SK-N-SH (cell line): ENCODE measurements around the gene SF3A2. TPM values are rescaled to one million over a fixed set of nuclear protein-coding genes. Genes with fewer than 3 reads are reported as not detected.

Experiments
- CTCF ChIA-PET: fragments of 300-600, 350-600 bp; formaldehyde crosslinking; extraction: SDS; loops from one replicate; lab custom pipeline; 2021; lab: Yijun Ruan, JAX
- POLR2A ChIA-PET: fragments of 350-600 bp; sonication (Branson Sonifier 250); formaldehyde crosslinking; extraction: SDS; loops from one replicate; lab custom pipeline; 2020; ENCODE audit warnings: antibody characterized with exemption, inconsistent platforms; lab: Yijun Ruan, JAX
- DNase-seq: peaks from one replicate; pipeline ENCODE4 v3.0.0; 2012
- H2AFZ ChIP-seq: fragments of 200-600 bp; sonication (generic); 2 replicates; pipeline ENCODE4 v1.8.1; 2016; ENCODE audit warnings: antibody characterized with exemption, mild to moderate bottlenecking, low read depth
- H3F3A ChIP-seq: fragments of 200-600 bp; sonication (generic); replicated peaks from 2 replicates; pipeline ENCODE3; 2016; ENCODE audit warnings: antibody characterized with exemption, mild to moderate bottlenecking; ENCODE audit not compliant: insufficient read depth
- H3K27ac ChIP-seq, 2 experiments: fragments of 200-500 bp in 1 of 2; fragments of 200-600 bp in 1 of 2; sonication (Bioruptor generic) in 1 of 2; sonication (generic), shearing (Covaris generic) in 1 of 2; 2 replicates each; pipeline versions ENCODE4 v1.5.1 to v1.6.1; 2014 to 2016; ENCODE audit warnings: low read depth in 2 of 2, inconsistent platforms in 1 of 2, low read length in 1 of 2, mild to moderate bottlenecking in 1 of 2, mixed read lengths in 1 of 2
- H3K27me3 ChIP-seq: fragments of 200-600 bp; sonication (generic), shearing (Covaris generic); 2 replicates; pipeline ENCODE4 v1.6.1; 2016; ENCODE audit warnings: mixed run types; ENCODE audit not compliant: insufficient read depth
- H3K36me3 ChIP-seq, 2 experiments: fragments of 200-500 bp in 1 of 2; fragments of 200-600 bp in 1 of 2; sonication (Bioruptor generic) in 1 of 2; sonication (generic) in 1 of 2; replicated peaks in 1 of 2; 2 replicates each; pipeline versions ENCODE3 to v1.5.1; 2014 to 2016; ENCODE audit warnings: low read length in 1 of 2, mild to moderate bottlenecking in 1 of 2; ENCODE audit not compliant: insufficient read depth in 2 of 2, control insufficient read depth in 1 of 2
- H3K4me1 ChIP-seq, 2 experiments: fragments of 200-500 bp in 1 of 2; fragments of 200-600 bp in 1 of 2; sonication (Bioruptor generic) in 1 of 2; sonication (generic), shearing (Covaris generic) in 1 of 2; 2 replicates each; pipeline versions ENCODE4 v1.5.1 to v1.6.1; 2014 to 2016; ENCODE audit warnings: low read depth in 1 of 2, low read length in 1 of 2, mixed run types in 1 of 2; ENCODE audit not compliant: insufficient read depth in 2 of 2, control insufficient read depth in 1 of 2
- H3K4me2 ChIP-seq: fragments of 200-600 bp; sonication (generic), shearing (Covaris generic); 2 replicates; pipeline ENCODE4 v1.6.1; 2017; ENCODE audit warnings: mixed run types
- H3K4me3 ChIP-seq, 2 experiments: fragments of 200-500 bp in 1 of 2; fragments of 200-600 bp in 1 of 2; sonication (Bioruptor generic) in 1 of 2; sonication (generic), shearing (Covaris generic) in 1 of 2; 2 replicates each; pipeline versions ENCODE4 v1.5.1 to v1.8.1; 2014 to 2016; ENCODE audit warnings: low read depth in 2 of 2, inconsistent platforms in 1 of 2, low read length in 1 of 2, mild to moderate bottlenecking in 1 of 2, mixed read lengths in 1 of 2, moderate library complexity in 1 of 2
- H3K79me2 ChIP-seq: fragments of 200-600 bp; sonication (generic); 2 replicates; pipeline ENCODE4 v1.8.1; 2017; ENCODE audit warnings: mild to moderate bottlenecking; ENCODE audit not compliant: insufficient read depth
- H3K9ac ChIP-seq: fragments of 200-600 bp; sonication (generic); 2 replicates; pipeline ENCODE4 v1.6.1; 2017; ENCODE audit warnings: mixed run types
- H3K9me2 ChIP-seq: fragments of 200-600 bp; sonication (generic); 2 replicates; pipeline ENCODE4 v1.6.1; 2017; ENCODE audit warnings: mixed run types
- H3K9me3 ChIP-seq: fragments of 200-600 bp; sonication (generic); 2 replicates; pipeline ENCODE4 v1.6.1; 2017; ENCODE audit warnings: mixed run types, mild to moderate bottlenecking, moderate library complexity
- H4K20me1 ChIP-seq: fragments of 200-600 bp; sonication (generic); 2 replicates; pipeline ENCODE4 v1.6.1; 2017; ENCODE audit warnings: mild to moderate bottlenecking, mixed run types; ENCODE audit not compliant: insufficient read depth
- EZH2phosphoT487 ChIP-seq: fragments of 200-600 bp; sonication (generic); IDR thresholded peaks from 2 replicates; pipeline ENCODE4 v1.6.1; 2017; ENCODE audit warnings: low read depth, mixed run types, mild to moderate bottlenecking, antibody characterized with exemption, moderate library complexity, borderline replicate concordance
- FOXM1 ChIP-seq: IDR thresholded peaks from 2 replicates; pipeline ENCODE4 v1.4.0; 2012; ENCODE audit warnings: low read depth, mild to moderate bottlenecking
- GABPA ChIP-seq: IDR thresholded peaks from 2 replicates; pipeline ENCODE4 v1.4.0; 2012; ENCODE audit warnings: low read depth, mild to moderate bottlenecking
- JUND ChIP-seq: IDR thresholded peaks from 2 replicates; pipeline ENCODE4 v1.4.0; 2012
- MXI1 ChIP-seq: IDR thresholded peaks from 2 replicates; pipeline ENCODE4 v1.6.1; 2012; ENCODE audit warnings: mild to moderate bottlenecking, low read depth, low read length, improper control_type of control experiment
- NFIC ChIP-seq: IDR thresholded peaks from 2 replicates; pipeline ENCODE4 v1.4.0; 2012; ENCODE audit warnings: borderline replicate concordance
- NRF1 ChIP-seq: IDR thresholded peaks from 2 replicates; pipeline ENCODE4 v1.6.1; 2012; ENCODE audit warnings: low read depth, mild to moderate bottlenecking, low read length
- TAF1 ChIP-seq: IDR thresholded peaks from 2 replicates; pipeline ENCODE4 v1.6.1; 2012; ENCODE audit warnings: low read depth, mild to moderate bottlenecking, low read length, moderate library complexity, borderline replicate concordance
- TCF12 ChIP-seq: IDR thresholded peaks from 2 replicates; pipeline ENCODE4 v1.4.0; 2012
- WGBS: methylation state at CpG from one replicate; pipeline ENCODE4 v1.1.6; 2017; ENCODE audit warnings: low lambda C conversion rate; 5-methylcytosine and 5-hydroxymethylcytosine counted together
- polyA plus RNA-seq, 3 experiments: library from polyadenylated mRNA; depleted of rRNA; stranded (reverse); fragments of >200 nt; gene quantifications; 2 replicates each; pipeline ENCODE4 v1.2.3, GENCODE V29; 2012
- TF ChIP-seq, protein P1 (sequence below): IDR thresholded peaks from 2 replicates; pipeline ENCODE4 v1.6.1; 2012; ENCODE audit warnings: mild to moderate bottlenecking, low read depth, low read length, moderate library complexity
- TF ChIP-seq, protein P2 (sequence below): IDR thresholded peaks from 2 replicates; pipeline ENCODE4; 2012

Gene SF3A2
- polyA plus RNA-seq, 1 of the 3 experiments (the other 2 are of a cell fraction): 55.8 TPM

DNA sequence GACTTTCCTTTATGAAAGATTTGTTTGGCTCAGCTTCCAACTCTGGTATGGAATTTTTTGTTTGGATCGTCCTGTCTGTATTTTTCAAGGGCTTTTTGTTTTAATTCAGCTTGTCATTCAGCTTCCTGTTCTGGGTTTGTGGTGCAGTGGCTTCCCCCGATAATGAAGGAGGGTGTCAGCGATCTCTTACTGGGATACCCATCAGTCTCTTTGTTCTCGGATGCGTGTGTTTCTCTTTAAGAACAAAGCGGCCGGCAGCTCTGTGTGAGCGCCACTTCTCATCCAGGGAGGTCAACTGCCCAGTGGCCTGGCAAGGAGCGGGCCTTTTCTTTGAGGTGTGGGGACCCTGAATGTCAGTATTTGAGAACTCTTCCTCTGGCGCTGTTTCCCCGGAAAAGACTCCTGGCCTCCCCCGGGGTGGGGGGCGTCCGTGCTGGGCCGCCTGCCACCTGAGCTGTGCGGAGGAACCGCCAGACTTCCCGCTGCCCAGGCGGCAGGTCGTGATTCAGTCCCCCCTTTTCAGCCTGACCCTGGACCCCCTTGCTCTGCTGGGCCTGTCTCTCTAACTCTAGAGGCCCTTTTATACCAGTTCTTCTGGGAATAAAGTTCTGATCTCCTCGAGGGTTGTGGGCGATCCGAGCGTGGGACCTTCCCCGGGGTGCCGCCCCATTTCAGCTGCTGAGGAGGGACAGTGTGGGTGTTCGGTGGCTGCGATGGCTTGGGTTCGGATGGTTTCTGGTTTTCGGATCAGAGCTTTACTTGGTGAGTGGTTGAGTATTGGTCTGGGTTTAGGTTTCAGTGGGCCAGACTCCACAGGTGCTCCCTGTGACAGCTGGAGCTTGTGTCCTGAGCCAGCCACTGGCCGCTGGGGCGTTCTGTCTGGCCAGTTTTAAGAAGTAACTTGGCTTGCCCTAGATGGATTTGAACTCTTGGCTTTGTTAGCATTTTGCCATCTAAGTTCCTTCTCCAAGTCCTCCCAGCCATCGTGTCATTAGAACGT is 3.4 kb downstream of the SF3A2 start:
- POLR2A ChIA-PET: interaction anchor here (0.8 to 1.4 kb wide), 3 partner anchors 16 to 33 kb away, joined by 4 to 7 read pairs (median 4); partner anchors contain the start of gene JSRP1
- no peak for DNase-seq

More for the DNA sequence above, 3.4 kb downstream of the SF3A2 start:
- peak overlapping the region; percentile 95 for H3K9ac ChIP-seq
- H3K4me2 ChIP-seq: peak overlapping the region; percentile 98
- H3K4me1 ChIP-seq: peaks cover 21 to 65% of the 10 kb centered on the region in 2 experiments; a peak in 3 of 4 replicates
- peaks cover 72% of the 10 kb centered on the region for H4K20me1 ChIP-seq
- H3K27ac ChIP-seq: peak overlapping the region; percentile 71 to 81
- peaks cover 17% of the 10 kb centered on the region for H3F3A ChIP-seq
- no peaks in the 10 kb centered on the region for H3K27me3 ChIP-seq
- 48% methylated on average over 30 of the region's 34 CpGs for WGBS
- peaks cover 18 to 31% of the 10 kb centered on the region in 2 experiments for H3K36me3 ChIP-seq
- H3K9me3 ChIP-seq: no peaks in the 10 kb centered on the region
- CTCF ChIA-PET: interaction anchor here (0.7 to 10.4 kb wide), 16 partner anchors 10 to 310 kb away, joined by 3 to 121 read pairs (median 4); partner anchors contain the start of gene JSRP1
- H3K4me3 ChIP-seq: peak overlapping the region; percentile 76 to 89
- peaks cover 95% of the 10 kb centered on the region for H3K79me2 ChIP-seq
- no peaks in the 10 kb centered on the region for H3K9me2 ChIP-seq
- no peak for TF ChIP-seq NRF1
- TF ChIP-seq, protein P1, sequence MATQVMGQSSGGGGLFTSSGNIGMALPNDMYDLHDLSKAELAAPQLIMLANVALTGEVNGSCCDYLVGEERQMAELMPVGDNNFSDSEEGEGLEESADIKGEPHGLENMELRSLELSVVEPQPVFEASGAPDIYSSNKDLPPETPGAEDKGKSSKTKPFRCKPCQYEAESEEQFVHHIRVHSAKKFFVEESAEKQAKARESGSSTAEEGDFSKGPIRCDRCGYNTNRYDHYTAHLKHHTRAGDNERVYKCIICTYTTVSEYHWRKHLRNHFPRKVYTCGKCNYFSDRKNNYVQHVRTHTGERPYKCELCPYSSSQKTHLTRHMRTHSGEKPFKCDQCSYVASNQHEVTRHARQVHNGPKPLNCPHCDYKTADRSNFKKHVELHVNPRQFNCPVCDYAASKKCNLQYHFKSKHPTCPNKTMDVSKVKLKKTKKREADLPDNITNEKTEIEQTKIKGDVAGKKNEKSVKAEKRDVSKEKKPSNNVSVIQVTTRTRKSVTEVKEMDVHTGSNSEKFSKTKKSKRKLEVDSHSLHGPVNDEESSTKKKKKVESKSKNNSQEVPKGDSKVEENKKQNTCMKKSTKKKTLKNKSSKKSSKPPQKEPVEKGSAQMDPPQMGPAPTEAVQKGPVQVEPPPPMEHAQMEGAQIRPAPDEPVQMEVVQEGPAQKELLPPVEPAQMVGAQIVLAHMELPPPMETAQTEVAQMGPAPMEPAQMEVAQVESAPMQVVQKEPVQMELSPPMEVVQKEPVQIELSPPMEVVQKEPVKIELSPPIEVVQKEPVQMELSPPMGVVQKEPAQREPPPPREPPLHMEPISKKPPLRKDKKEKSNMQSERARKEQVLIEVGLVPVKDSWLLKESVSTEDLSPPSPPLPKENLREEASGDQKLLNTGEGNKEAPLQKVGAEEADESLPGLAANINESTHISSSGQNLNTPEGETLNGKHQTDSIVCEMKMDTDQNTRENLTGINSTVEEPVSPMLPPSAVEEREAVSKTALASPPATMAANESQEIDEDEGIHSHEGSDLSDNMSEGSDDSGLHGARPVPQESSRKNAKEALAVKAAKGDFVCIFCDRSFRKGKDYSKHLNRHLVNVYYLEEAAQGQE: no peak
- no peak for TF ChIP-seq EZH2phosphoT487
- TF ChIP-seq TCF12: 0 out of 2 replicates have a peak, but pooled peaks have one; percentile 22
- TF ChIP-seq JUND: no peak
- TF ChIP-seq GABPA: no peak
- no peak for TF ChIP-seq NFIC
- TF ChIP-seq, protein P2, sequence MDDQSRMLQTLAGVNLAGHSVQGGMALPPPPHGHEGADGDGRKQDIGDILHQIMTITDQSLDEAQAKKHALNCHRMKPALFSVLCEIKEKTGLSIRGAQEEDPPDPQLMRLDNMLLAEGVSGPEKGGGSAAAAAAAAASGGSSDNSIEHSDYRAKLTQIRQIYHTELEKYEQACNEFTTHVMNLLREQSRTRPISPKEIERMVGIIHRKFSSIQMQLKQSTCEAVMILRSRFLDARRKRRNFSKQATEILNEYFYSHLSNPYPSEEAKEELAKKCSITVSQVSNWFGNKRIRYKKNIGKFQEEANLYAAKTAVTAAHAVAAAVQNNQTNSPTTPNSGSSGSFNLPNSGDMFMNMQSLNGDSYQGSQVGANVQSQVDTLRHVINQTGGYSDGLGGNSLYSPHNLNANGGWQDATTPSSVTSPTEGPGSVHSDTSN: peak; percentile 39; the same call in 1 of the 2 replicates
- TF ChIP-seq FOXM1: no peak
- TF ChIP-seq MXI1: peak; percentile 36; the same call in 1 of the 2 replicates
- no peak for TF ChIP-seq TAF1
- H2AFZ ChIP-seq: no peak overlapping the region
